GM12873 (cell line): ENCODE measurements around the gene UNC79.

Source experiments
- TF ChIP-seq, protein P1 (sequence below): IDR thresholded peaks from 2 replicates; pipeline ENCODE4 v1.5.1; 2012; ENCODE audit warnings: low read depth, mild to moderate bottlenecking, moderate library complexity, low read length, control low read depth; ENCODE audit not compliant: insufficient read depth; ENCODE audit errors: missing control alignments

Gene UNC79

DNA sequence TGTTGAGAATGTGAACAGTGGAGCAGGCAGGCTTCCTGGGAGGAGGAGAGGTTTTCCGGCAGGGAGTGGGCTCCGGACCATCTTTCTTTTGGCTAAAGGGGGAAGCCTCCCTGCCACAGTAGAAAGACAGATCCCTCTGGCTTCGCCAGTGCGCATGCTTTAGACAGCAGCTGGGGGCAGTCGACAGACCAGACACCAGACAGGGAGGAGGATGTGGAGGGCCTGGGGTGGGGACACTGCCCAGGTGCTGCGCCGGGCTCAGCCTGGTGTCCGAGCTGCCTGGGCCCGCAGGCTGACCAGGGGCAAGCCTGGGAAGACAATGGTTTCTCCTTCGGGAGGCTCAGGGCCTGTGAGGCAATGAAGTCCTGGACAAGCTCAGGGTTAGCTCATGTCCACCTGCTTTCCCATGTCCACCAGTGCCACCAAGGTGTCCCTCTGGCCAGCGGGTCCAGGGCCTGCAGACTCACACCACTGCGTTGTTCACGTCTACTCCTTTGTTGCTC lies 290.3 kb downstream of the UNC79 start:
- TF ChIP-seq, protein P1, sequence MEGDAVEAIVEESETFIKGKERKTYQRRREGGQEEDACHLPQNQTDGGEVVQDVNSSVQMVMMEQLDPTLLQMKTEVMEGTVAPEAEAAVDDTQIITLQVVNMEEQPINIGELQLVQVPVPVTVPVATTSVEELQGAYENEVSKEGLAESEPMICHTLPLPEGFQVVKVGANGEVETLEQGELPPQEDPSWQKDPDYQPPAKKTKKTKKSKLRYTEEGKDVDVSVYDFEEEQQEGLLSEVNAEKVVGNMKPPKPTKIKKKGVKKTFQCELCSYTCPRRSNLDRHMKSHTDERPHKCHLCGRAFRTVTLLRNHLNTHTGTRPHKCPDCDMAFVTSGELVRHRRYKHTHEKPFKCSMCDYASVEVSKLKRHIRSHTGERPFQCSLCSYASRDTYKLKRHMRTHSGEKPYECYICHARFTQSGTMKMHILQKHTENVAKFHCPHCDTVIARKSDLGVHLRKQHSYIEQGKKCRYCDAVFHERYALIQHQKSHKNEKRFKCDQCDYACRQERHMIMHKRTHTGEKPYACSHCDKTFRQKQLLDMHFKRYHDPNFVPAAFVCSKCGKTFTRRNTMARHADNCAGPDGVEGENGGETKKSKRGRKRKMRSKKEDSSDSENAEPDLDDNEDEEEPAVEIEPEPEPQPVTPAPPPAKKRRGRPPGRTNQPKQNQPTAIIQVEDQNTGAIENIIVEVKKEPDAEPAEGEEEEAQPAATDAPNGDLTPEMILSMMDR: no peak

GRCh38 chr14:93723001-93723400 lies 292.3 kb downstream of the UNC79 start:
- TF ChIP-seq, protein P1: no peak

GRCh38 chr14:93725002-93725582 lies 294.4 kb downstream of the UNC79 start:
- TF ChIP-seq, protein P1: no peak

DNA sequence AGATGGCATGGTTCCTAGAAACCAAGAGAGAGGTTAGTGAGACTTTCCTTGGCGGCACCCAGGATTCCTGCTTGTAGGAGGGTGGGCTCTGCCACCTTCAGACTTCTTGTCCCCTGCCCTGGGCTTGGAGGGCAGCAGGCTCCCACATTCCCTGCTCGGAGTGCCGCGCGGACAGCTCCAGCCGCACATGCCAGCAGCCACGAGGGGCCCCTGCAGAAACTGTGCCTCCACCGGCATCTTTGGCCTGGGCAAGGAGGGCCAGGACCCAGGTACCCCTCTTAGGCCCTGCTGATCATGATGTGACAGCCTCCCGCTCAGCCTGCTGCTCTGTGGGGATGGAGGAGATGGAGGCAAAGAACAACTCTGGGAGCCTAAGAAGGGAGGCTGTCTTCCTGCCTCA lies 295.3 kb downstream of the UNC79 start:
- TF ChIP-seq, protein P1: no peak

- TF ChIP-seq, protein P1: no peak
Measured at GRCh38 chr14:93727039-93727740, 296.5 kb downstream of the UNC79 start.

DNA sequence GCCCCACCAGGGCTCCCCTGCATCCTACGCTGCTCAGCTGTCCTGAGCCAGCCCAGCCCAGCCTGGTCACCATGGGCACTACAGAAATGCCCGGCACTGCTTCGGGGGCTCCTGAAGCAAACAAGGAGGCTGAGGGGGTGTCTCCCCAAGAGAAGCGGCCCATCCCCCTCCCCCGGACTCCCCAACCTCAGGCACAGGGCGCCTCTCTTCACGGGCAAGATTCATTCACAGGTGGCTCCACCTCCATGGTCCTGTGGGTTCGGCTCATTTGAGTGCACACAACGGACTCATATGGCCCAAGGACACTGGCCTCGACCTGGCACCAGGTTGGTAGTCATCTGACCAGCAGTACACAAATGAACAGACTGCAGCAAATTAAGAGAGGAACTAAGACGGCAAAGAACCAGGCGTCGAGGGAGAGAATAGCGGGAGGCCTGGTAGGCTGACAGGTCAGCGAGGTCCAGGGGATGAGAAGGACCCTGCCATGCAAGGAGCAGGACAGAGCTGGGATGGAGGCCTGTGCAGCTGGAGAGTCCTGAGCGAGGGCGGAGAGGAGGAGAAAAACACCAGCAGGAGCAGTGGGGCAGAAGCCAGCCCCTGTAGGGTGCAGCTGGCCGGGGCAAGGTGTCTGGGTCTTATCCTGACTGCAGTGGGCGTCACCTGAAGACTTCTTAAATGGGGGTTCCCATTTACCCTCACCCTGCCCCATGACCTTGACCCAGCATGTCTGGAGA lies 297.3 kb downstream of the UNC79 start:
- TF ChIP-seq, protein P1: no peak

DNA sequence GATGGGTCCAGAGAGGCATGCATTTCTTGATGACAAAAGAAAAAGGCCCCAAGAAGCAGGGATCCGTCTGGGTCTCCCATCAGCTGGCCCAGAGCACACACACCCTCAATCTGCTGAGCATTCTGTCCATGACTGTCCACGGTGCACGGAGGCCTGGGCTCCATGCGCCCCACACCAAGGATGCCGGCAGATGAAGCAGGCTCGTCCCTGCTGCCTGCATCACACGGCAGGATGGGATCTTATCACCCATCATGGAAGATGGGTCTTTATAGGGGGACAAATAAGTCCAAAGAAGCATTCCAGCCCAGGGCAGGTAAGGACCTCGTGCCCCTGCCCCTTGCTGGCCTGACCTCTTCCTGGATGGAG lies 297.9 kb downstream of the UNC79 start:
- TF ChIP-seq, protein P1: no peak
